NCI-H510A treated with DMSO at 0.1 percent for 48 hours (cell line): ENCODE data around the gene WASF2.
"Not testable (repeated sequence)": the region's sequence is repeated elsewhere in the genome, so short reads cannot be mapped to it uniquely, and the experiment has no call there.

ENCODE experiments used
- DNase-seq: peaks from one replicate; lab custom pipeline; 2025; lab: John Stamatoyannopoulos, UW

Gene WASF2

GRCh38 chr1:27397749-27398148, 92.2 kb downstream of the WASF2 start:
- no peak for DNase-seq

GRCh38 chr1:27397110-27397509, 92.9 kb downstream of the WASF2 start:
- DNase-seq, result no peak

GRCh38 chr1:27395441-27396195, 94.3 kb downstream of the WASF2 start:
- DNase-seq, result peak; percentile 65

- no peak for DNase-seq
Measured at GRCh38 chr1:27394925-27395324, 95.0 kb downstream of the WASF2 start.

DNA sequence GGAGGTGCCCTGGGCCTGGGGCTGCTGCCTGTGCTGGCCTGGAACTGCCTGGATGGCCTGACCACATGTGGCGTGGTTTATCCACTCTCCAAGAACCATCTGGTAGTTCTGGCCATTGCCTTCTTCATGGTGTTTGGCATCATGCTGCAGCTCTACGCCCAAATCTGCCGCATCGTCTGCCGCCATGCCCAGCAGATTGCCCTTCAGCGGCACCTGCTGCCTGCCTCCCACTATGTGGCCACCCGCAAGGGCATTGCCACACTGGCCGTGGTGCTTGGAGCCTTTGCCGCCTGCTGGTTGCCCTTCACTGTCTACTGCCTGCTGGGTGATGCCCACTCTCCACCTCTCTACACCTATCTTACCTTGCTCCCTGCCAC, 95.7 kb downstream of the WASF2 start:
- DNase-seq, result no peak

DNA sequence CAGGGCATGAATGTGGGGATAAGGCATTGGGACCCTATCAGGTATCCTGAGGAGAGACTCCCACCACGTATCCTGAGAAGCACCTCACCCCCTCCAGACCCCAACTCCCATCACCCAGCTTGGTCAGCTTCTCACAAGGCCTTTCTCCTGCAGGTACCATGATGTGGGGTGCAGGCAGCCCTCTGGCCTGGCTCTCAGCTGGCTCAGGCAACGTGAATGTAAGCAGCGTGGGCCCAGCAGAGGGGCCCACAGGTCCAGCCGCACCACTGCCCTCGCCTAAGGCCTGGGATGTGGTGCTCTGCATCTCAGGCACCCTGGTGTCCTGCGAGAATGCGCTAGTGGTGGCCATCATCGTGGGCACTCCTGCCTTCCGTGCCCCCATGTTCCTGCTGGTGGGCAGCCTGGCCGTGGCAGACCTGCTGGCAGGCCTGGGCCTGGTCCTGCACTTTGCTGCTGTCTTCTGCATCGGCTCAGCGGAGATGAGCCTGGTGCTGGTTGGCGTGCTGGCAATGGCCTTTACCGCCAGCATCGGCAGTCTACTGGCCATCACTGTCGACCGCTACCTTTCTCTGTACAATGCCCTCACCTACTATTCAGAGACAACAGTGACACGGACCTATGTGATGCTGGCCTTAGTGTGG, 96.2 kb downstream of the WASF2 start:
- DNase-seq, result no peak

DNA sequence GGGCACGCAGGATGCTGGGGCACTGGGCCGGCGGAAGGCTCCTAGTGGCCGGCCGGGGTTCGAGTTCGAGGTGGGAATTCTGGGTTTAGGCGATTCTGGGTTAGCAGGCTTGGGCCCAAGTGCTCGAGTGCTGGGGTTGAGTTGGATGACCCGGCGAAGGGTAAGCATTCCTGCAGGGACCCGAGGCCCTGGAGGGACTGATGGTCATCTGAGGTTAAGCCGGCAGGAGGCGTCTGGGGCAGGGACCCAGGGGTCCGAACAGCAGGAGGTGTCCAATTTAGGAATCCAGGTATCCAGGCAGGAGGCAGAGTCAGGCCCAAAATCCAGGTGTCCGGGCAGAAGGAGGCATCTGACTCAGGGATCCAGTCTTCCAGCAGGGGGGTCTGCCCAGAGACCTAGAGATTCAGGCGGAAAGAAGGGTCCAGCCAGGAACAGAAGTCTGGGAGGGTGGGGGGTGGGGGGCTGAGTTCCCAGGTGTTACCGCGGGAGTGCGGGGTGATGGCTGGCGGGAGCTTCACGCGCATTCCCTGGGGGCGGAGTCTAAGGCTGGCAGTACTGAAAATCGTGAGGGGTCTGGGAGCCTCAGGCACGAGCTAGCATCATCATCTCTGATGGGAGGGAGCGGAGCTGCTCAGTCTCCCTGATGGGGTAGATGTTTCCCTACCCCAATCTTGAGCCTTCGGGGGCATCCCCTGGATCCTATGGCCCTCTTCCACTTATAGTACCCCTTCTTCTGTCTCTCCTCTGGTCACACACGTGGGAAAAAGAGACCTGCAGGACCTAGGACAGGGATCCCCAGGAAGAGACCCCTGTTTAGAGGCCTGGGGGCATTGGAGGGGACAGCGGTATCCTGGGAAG, 97.0 kb downstream of the WASF2 start:
- no peak for DNase-seq

- DNase-seq, result peak; percentile 91
Measured at GRCh38 chr1:27392096-27392777, 97.7 kb downstream of the WASF2 start, which contains the start of gene GPR3. GPR3 (plus strand) TSS chr1:27392622; CDS start chr1:27393799, 1,177 bp downstream.

DNA sequence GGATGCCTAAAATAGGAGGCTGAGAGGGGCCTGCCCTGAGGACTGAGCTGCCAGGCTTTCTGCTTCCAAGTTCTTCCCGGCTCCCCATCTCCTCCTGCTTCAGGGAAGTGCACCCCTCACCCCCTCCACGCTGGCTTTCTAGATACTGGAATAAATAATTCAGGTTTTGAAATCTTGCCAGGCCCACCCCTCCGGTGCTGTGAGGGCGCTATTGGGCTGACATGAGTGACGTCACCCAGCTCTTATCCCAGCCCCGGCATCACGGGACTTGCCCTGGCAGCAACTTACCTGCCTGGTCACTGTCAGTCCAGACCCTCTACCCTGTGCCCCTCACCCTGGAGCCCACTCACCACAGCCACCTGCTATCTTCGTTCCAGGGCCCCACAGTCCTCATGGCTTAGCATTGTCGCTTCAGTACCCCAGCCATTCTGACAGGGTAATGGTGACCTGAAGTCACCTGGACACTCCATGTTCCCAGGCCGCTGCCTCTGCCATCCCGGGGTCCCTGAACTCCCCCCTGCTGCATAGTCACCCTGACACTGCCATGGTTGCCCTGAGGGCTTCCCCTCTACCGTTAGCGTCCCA, 98.4 kb downstream of the WASF2 start:
- peak; percentile 38 for DNase-seq

- peak; percentile 63 for DNase-seq
Measured at GRCh38 chr1:27388337-27389005, 101.5 kb downstream of the WASF2 start.

DNA sequence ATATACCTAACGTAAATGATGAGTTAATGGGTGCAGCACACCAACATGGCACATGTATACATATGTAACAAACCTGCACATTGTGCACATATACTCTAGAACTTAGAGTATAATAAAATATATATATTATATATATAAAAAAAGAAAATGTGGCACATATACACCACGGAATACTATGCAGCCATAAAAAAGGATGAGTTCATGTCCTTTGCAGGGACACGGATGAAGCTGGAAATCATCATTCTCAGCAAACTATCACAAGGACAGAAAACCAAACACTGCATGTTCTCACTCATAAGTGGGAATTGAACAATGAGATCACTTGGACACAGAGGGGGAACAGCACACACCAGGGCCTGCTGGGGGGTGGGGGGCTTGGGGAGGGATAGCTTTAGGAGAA, 105.2 kb downstream of the WASF2 start:
- DNase-seq, result not testable (repeated sequence)

- DNase-seq, result no peak
Measured at GRCh38 chr1:27383661-27384060, 106.3 kb downstream of the WASF2 start.

- no peak for DNase-seq
Measured at GRCh38 chr1:27383039-27383605, 106.8 kb downstream of the WASF2 start, which contains the start of gene CD164L2. CD164L2 (minus strand) TSS chr1:27383333; CDS start chr1:27383239, 94 bp downstream.

GRCh38 chr1:27381969-27382762, 107.8 kb downstream of the WASF2 start:
- no peak for DNase-seq

DNA sequence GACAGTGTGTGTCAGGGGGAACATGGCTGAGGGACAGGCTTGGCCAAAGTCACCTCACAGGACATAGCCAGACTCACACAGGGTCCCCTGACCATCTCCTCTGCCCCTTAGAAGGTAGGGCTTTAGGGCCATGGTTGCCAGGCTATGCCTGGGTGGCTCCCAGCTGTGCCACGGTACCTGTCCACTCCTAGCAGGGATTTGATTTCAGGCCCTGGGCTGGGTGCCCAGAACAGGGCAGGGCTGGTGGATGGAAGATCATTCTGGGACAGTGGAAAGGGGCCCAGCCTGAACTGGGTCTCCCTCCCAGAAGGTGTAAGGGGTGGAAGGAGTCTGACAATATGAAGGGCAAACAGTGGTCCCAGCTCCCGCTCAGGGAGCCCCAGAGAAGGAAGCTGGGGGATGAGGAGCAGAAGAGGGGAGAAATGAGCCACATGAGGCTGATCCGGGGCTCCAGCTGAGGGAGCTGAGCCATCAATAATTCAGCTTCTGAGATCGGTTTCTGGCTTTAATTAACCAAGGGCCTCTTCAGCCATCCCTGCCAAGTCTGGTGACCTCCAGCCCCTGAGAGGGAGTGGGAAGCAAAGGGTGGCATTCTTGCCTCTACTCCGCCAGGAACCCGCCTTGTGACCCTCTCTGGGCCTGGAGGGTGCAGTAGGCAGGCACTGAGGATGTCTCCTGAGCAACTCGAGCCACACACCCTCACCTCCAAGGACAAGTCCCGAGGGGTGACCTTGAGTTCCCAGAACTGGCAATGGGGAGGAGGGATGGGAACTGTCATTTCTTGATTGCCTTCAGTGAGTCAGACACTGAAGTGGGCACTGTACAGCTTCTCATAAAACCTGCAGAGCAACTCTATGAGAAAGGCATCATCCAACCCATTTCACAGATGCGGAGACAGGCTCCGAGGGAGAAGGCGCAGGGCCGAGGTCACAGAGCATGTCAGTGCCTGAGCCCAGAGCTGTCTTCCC, 108.9 kb downstream of the WASF2 start:
- no peak for DNase-seq

GRCh38 chr1:27380224-27380623, 109.7 kb downstream of the WASF2 start:
- DNase-seq, result no peak

- DNase-seq, result no peak
Measured at GRCh38 chr1:27379564-27380122, 110.3 kb downstream of the WASF2 start.

DNA sequence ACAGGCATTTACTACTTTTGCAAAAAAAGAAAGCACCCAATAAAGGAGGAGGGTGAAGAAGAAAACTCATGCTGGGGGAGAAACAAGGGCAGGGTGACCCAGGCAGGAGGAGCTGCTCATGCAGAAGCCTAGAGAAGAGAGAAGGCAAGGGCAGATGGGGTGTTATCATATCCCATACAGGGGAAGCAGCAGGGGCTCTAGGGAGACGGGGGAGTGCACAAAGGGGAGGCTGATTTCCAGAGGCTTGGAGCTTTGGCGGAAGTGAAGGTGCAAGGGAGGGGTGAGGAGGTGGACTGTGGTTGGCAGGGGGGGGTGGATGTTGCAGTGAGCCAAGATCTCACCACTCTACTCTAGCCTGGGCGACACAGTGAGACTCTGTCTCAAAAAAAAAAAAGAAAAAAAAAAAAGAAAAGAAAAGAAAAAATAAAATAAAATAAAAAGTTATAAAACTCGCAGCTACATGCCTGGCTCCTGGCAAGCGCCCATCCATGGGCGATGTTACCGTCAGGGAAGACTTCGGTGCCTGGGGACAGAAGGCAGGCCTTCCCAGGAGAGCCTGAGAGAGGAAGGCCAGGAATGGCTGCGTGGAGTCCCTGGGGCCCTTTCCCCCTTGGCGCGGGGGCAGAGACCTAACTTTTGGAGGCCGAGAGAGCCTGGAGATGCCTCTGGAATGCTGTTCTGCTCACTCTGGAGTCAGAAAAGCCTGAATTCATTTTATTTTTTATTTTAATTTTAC, 112.0 kb downstream of the WASF2 start:
- no peak for DNase-seq
